Gastrocnemius medialis (tissue), 4 donors: ENCODE results near the gene GABRE.

ENCODE experiments used
- POLR2A ChIP-seq, 2 donors: fragments of 450-650 bp; IDR thresholded peaks; one replicate each; pipeline ENCODE4 v1.6.1; 2017; ENCODE audit warnings: antibody characterized with exemption in 2 of 2, mild to moderate bottlenecking in 2 of 2, moderate library complexity in 2 of 2
- TF ChIP-seq, protein P1 (sequence below), 5 experiments: fragments of 450-650 bp in 3 of 5; fragments of 200-600 bp in 2 of 5; sonication (generic) in 2 of 5; IDR thresholded peaks in 4 of 5; conservative IDR thresholded peaks in 1 of 5; 1 replicate in 4 of 5; 2 replicates in 1 of 5; pipeline ENCODE4 v1.5.1; 2016 to 2019; ENCODE audit warnings: antibody characterized with exemption in 5 of 5, mild to moderate bottlenecking in 3 of 5, moderate library complexity in 3 of 5

DNA sequence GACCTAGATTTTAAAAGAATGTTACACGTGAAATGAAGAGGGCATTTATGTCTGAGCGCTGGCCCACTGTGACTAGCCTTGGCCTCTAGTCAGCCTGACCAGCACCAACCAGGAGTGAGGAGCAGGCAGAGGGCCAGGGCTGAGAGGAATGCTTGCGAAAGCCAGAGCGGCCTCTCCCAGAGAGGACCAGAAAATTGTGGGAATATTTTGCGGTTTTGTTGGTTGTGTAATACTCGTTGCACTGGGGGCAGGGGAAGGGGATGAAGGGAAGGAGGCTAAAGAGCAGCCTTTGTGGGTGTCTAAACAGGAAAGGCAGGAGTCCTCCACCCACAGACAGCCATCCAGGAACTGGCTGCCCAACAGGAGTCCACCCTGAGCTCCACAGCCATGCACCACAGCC lies 3.8 kb downstream of the GABRE start:
- TF ChIP-seq, protein P1, sequence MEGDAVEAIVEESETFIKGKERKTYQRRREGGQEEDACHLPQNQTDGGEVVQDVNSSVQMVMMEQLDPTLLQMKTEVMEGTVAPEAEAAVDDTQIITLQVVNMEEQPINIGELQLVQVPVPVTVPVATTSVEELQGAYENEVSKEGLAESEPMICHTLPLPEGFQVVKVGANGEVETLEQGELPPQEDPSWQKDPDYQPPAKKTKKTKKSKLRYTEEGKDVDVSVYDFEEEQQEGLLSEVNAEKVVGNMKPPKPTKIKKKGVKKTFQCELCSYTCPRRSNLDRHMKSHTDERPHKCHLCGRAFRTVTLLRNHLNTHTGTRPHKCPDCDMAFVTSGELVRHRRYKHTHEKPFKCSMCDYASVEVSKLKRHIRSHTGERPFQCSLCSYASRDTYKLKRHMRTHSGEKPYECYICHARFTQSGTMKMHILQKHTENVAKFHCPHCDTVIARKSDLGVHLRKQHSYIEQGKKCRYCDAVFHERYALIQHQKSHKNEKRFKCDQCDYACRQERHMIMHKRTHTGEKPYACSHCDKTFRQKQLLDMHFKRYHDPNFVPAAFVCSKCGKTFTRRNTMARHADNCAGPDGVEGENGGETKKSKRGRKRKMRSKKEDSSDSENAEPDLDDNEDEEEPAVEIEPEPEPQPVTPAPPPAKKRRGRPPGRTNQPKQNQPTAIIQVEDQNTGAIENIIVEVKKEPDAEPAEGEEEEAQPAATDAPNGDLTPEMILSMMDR (IDR thresholded peaks at IDR 0.05 in 4 of 5, conservative IDR thresholded peaks at IDR 0.05 in 1 of 5) = no peak
- no peak for TF ChIP-seq POLR2A (IDR thresholded peaks at IDR 0.05)
